Effector CD8-positive, alpha-beta T cell (primary cell): Measurements from ENCODE around the gene WDTC1.
A peak's percentile ranks its signal among the peaks of the same experiment; 100 is the strongest.

ENCODE experiments used
- DNase-seq: peaks from one replicate; lab custom pipeline; 2025; lab: John Stamatoyannopoulos, UW

The WDTC1 gene

DNA sequence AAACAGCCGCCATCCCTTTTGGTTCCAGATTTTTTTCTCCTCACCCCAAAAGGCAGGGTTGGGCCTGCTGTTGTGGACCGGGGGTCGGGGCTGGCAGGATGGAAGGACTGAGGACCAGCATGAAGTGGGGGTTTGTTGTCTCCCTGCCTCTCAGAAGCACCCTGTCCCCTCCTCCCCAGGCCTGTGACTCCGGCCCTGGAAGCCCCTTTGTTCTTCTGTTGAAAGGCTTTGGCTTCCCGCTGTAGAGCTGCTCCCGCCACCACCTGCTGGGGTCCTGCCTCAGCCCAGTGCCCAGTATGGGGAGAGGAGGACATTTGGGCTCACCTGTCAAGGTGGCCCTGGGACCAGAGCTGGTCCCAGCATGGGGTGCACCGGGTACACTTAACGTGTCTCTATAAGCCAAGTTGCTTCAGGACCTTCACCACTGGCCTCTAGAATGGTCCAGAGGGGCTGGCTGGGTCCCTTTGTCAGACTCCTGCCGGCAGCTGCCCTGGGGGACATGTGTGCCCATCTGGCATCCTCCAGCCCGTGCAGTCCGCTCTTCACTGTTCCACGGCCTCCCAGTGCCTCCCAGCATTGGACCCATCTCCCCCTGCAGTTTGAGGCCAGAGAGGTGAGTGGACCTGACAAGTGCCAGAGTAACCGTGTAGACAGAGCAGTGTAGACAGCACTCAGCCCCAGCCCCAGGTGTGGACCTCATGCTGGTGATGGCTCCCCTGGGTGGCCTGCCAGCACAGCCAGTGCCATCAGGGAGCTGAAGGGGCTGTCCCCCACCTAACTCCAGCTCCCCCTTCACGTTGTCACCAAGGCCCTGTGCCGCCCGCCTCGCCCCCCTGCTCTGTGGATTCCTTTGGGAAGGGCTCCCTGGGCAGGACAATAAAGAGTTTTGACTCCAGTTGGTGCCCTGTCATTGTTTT, 101.3 kb downstream of the WDTC1 start:
- no peak for DNase-seq

GRCh38 chr1:27336756-27337155, 102.3 kb downstream of the WDTC1 start:
- DNase-seq: no peak

DNA sequence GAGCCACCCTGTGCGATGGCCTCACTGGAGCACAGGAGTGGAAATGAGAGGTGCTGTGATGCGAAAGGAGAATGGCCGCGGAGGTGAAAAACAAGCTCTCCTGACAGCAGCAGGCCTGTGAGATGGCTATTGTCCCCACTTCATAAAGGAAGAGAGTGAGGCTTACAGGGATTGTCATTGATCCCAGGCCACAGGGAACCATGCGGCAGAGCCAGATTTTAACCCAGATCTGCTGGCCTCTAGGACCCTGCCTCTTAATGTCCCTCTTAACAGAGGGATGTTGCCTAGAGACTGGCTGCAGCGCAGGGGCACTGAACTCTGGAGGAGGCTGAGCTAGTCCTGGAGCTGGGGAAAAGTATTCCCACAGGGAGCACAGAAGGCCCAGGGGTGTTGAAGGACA, 104.3 kb downstream of the WDTC1 start:
- DNase-seq: no peak

- no peak for DNase-seq
These were observed 104.8 kb downstream of the WDTC1 start for GRCh38 chr1:27339213-27339612.

DNA sequence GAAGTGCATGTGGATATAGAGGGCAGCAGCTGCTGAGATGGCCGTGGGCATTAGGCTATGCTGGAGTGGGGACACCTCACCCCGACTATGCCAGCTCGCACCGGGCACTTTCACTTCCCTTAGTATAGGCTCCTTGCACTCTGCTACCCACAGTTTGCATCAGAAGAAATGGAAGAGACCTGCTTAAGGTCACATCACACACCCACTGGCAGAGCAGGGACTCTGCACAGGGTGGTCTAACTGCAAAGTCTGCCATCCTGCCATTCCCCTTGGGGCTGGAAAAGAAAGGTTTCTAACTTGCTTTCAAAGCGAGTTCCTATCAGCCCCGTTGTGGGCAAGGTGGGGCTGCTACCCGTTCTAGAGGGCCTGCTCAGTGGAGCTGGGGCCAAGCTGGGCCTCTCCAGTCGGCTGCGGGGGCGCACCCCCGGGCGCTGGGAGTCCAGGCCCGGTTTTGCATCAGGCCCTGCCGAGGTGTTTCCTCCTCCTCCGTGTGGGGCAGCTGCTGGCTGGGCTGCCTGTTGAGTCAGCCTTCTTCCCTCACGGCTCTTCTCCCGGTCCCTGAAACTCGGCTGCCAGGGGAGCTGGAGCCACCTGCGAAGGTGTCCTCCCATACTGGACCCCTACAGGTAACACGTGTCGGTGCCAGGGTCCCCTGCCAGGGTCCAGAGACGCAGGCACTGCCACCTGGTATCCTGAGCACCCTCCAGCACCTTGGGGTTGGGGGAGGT, 107.3 kb downstream of the WDTC1 start, which contains the start of gene SYTL1:
SYTL1 (plus strand) TSS at position 498 of the 728 bp plus-strand sequence. CDS start 3,313 bp downstream, outside the sequence.
- DNase-seq: peak; percentile 42

DNA sequence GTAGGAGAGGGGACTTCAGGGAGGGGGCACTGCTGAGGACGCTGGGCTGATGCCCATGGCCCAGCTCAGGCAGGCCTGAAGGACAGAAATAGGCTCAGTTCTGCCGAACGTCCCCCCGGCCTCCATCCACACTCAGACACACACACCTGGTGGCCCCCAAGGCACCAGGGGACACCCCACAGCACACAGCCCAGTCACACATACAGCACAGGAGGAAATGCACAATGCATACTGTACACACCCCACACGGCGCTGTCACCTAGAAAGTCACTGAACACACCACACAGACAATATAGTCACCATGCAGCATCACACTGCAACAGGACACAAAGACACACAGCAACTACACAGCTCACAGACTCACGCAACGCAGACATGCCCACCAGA, 108.0 kb downstream of the WDTC1 start:
- DNase-seq: no peak

DNA sequence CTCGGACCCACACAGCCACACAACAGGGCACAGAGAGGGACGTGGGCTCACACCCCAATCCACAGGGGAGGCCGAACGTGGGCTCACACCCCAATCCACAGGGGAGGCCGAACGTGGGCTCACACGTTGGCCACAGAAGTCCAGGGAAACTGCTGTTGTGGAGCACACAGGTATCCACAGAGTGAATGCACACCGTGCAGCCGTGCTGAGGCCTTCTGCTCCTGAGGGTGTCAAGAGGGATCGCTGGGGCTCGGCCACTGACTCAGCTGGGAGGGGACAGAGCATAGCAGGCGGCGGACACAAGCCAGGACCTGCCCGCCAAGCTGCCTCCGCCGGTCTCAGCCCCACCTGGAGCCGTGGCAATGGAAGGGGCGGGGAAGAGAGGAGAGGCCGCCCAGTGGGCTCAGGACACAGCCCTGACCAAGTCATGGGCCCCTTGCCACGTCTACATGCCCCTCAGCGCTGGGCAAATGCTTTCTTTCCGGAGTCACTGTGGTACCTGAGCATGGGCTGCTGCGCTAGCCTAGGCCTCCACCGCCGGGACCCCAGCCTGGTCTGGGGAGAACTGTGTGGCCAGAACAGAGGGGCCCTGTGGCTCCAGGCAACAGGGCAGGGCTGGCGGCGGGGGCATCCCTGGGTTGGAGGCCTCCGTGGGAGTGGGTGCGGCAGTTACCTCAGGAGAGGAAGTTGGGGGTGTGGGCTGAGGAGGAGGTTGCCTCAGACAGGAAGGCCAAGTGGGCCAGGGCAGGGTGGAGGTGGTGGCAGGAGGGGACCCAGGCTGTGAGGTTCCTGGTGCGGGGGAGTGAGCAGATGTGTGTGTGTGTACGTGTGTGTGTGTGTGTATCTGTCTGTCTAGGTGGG, 108.6 kb downstream of the WDTC1 start:
- DNase-seq: peak; percentile 48

GRCh38 chr1:27343639-27344025, 109.2 kb downstream of the WDTC1 start:
- no peak for DNase-seq

- DNase-seq: no peak
These were observed 110.8 kb downstream of the WDTC1 start for GRCh38 chr1:27345272-27345671.

- DNase-seq: no peak
These were observed 111.9 kb downstream of the WDTC1 start for GRCh38 chr1:27346357-27346756.

- DNase-seq: no peak
These were observed 112.7 kb downstream of the WDTC1 start for GRCh38 chr1:27346991-27347624.

- DNase-seq: peak; percentile 20
These were observed 114.7 kb downstream of the WDTC1 start for GRCh38 chr1:27348861-27349783.

DNA sequence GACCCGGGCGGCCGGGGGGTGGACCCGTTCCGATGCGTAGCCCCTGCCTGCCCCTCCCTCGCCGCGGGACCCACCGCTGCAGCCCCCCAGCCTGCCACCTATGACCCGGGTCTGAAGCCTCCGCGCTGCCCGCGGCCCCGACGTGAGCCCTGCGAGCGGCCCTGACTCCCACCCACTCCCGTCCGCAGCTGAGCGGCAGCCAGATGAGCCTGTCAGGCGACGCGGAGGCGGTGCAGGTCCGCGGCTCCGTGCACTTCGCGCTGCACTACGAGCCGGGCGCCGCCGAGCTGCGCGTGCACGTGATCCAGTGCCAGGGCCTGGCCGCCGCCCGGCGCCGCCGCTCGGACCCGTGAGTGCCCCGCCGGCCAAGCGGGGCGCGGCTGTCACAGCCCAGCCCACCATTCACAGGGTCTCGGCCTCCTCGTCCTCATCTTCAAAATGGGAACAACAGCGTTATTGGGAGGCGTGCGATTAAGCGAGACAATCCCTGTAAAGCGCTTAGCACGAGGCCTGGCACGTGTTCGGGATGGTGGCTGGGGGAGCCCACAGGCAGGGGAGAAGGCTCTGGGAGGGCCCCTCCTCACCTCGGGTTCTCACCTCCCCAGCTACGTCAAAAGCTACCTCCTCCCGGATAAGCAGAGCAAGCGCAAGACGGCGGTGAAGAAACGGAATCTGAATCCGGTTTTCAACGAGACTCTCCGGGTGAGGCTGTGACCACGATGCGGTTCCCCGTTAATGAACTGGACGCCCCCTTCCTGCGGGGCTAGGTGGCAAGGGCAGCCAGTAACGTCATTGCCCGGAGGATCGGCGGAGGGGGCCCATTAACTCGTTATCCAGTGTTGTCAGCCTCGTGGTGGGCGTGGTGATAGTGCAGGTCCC, 115.6 kb downstream of the WDTC1 start:
- no peak for DNase-seq

DNA sequence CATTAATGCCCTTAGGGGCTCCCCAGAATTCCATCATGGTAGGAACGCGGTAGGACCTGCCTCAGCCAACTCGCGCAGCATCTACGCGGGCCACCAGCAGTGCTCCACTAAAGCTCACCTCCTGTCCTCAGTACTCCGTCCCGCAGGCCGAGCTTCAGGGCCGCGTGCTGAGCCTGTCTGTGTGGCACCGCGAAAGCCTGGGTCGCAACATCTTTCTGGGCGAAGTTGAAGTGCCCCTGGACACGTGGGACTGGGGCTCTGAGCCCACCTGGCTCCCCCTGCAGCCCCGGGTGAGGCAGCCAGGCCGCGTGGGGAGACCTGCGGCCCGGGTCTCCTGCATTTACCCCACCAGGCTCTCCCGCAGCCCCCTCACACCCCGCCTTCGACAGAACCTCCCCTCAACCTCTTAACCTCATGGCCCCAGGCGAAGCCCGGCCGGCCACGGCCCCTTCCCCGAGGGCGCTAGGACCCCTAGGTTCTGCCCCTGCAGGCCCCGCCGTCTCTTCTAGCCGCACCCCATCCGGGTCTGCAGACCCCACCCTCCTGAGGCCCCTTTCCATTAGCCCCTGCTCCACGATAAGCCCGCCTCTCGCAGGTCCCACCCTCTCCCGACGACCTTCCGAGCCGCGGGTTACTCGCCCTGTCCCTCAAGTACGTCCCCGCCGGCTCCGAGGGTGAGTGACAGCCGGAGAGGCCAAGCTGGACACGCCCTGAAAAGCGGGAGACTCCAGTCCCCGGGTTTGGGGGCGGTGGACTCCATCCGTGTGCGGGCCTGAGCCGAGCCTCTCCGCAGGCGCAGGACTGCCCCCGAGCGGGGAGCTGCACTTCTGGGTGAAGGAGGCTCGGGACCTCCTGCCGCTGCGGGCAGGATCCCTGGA, 116.5 kb downstream of the WDTC1 start:
- DNase-seq: no peak

DNA sequence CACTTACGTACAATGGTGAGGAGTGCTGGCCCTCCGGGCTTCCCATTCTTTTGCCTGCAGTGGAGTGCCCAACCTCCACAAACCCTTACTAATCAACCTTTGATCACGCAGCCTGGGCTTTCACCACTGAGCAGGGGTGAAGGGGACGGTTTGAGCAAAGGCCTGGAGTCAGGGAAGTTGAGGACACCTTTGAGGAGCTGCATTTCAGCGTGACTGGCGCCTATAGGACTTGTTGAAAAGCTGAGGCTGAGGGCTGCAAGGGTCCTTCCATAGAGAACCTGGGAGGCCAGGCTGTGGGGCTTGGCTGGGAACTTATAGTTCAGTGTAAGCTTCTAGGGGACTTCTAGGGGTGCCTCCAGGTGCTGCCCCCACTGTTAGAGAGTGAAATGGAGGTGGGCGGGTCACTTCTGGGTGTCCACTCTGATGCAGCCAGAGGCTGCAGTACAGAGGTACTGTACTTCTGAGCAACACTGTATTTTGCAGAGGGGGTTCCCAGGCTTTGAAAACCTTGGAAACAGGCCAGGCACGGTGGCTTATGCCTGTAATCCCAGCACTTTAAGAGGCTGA, 117.2 kb downstream of the WDTC1 start:
- DNase-seq: no peak

DNA sequence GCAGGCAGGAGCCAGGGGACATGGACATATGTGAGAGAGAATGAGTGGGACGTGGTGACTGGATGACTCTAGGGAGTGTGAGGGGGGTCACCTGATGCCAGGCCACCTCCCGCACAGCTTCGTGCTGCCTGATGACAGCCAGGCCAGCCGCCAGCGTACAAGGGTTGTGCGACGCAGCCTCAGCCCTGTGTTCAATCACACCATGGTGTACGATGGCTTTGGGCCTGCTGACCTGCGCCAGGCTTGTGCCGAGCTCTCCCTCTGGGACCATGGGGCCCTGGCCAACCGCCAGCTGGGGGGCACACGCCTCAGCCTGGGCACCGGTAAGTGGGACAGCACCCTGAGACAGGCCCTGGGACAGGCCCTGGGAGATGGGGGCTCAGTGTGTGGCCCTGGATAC, 118.7 kb downstream of the WDTC1 start:
- no peak for DNase-seq

DNA sequence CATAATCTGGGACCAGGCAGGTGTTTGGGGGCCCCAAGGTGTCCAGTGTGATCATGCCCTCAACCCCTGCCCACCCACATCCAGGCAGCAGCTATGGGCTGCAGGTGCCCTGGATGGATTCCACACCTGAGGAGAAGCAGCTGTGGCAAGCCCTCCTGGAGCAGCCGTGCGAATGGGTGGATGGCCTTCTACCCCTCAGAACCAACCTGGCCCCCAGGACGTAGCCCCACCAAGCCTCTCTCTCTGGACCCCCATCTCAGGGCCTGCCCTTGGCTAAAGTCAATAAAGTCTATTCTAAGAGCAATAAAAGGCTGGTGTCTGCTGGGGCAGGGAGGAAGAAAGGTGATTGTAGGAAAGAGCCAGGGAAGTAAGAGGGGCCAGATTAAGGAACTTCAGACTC, 119.2 kb downstream of the WDTC1 start:
- no peak for DNase-seq

DNA sequence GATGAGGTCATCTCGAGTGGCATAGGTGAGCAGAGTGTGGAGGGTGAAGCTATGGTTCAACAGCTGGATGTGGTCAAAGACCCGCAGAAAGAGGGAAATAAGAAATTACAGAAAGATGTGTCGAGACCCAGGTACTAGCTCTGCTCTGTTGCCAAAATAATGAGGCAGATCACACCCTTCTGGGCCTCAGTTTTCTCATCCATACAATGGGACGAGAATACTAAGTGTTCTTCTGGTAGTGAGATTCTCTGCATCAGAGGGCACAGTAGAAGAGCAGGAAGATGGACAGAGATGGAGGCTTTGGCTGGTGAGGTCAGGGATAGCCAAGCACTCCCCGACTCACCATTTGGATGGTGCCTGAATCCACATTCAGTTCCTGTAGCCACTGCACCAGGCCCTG, 121.3 kb downstream of the WDTC1 start:
- DNase-seq: no peak
